Activated CD4-positive, alpha-beta memory T cell treated with anti-CD3 and anti-CD28 coated beads for 36 hours (primary cell): ENCODE results near the gene POLE2. TPM values are rescaled to one million over a fixed set of nuclear protein-coding genes. Genes with fewer than 3 reads are reported as not detected.
"Not testable (repeated sequence)": the region's sequence is repeated elsewhere in the genome, so short reads cannot be mapped to it uniquely, and the experiment has no call there.

ENCODE experiments used
- CTCF ChIA-PET: fragments of 350-600 bp; sonication (Branson Sonifier 250); formaldehyde crosslinking; loops from one replicate; lab custom pipeline; 2021; ENCODE audit warnings: antibody characterized with exemption, inconsistent platforms; lab: Charles Lee
- POLR2A ChIA-PET: fragments of 350-600 bp; sonication (Branson Sonifier 250); formaldehyde crosslinking; loops from one replicate; lab custom pipeline; 2021; ENCODE audit warnings: antibody characterized with exemption; lab: Charles Lee
- DNase-seq: peaks from one replicate; pipeline ENCODE4 v3.0.0-alpha.2; 2020
- H3K27ac Mint-ChIP-seq: one replicate; pipeline ENCODE4 v1.8.0; 2021; ENCODE audit warnings: mixed read lengths
- H3K27me3 Mint-ChIP-seq: one replicate; pipeline ENCODE4 v1.8.0; 2021; ENCODE audit warnings: mixed read lengths
- H3K36me3 Mint-ChIP-seq: one replicate; pipeline ENCODE4 v1.8.0; 2021; ENCODE audit warnings: mixed read lengths
- H3K4me1 Mint-ChIP-seq: one replicate; pipeline ENCODE4 v1.8.0; 2021; ENCODE audit warnings: low read depth, mixed read lengths
- H3K4me3 Mint-ChIP-seq: one replicate; pipeline ENCODE4 v1.8.0; 2021; ENCODE audit warnings: mild to moderate bottlenecking, mixed read lengths
- H3K9me3 Mint-ChIP-seq: one replicate; pipeline ENCODE4 v1.8.0; 2021; ENCODE audit warnings: mixed read lengths
- intact Hi-C: fragments of 100-400 bp; cut with micrococcal nuclease; formaldehyde crosslinking; loops from one replicate; pipeline ENCODE4 v1.15.1; 2023
- total RNA-seq, 2 experiments: library from RNA; stranded (reverse); gene quantifications; one replicate each; pipeline ENCODE4 v1.2.3, GENCODE V29; 2021

The POLE2 gene, protein sequence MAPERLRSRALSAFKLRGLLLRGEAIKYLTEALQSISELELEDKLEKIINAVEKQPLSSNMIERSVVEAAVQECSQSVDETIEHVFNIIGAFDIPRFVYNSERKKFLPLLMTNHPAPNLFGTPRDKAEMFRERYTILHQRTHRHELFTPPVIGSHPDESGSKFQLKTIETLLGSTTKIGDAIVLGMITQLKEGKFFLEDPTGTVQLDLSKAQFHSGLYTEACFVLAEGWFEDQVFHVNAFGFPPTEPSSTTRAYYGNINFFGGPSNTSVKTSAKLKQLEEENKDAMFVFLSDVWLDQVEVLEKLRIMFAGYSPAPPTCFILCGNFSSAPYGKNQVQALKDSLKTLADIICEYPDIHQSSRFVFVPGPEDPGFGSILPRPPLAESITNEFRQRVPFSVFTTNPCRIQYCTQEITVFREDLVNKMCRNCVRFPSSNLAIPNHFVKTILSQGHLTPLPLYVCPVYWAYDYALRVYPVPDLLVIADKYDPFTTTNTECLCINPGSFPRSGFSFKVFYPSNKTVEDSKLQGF
- 10 to 100 TPM; 41.3 to 43.4 TPM for total RNA-seq

- POLR2A ChIA-PET, result interaction anchor here (0.8 to 3.6 kb wide), 6 partner anchors 47 to 428 kb away, joined by 3 to 19 read pairs (median 6); partner anchors contain the start of genes KLHDC2, MGAT2, RPL36AL and VCPKMT
- CTCF ChIA-PET, result interaction anchor here (1.2 to 1.6 kb wide), 7 partner anchors 10 to 164 kb away, joined by 3 to 6 read pairs (median 3); partner anchors contain the start of genes DNAAF2, KLHDC2, NEMF and RPS29
- peak within 1 kb of the TSS; percentile 92 for H3K4me3 Mint-ChIP-seq
- peaks cover 7% of the 10 kb centered on the region for H3K36me3 Mint-ChIP-seq
- DNase-seq, result peak; percentile 86
- no peaks in the 10 kb centered on the region for H3K27me3 Mint-ChIP-seq
- H3K27ac Mint-ChIP-seq, result peak within 1 kb of the TSS; percentile 82
- intact Hi-C loops, result loop anchor here (1.0 to 5.0 kb wide), 5 partner anchors 54 to 429 kb away; partner anchors contain the start of genes KLHDC2, NEMF, RPS29 and VCPKMT
- H3K4me1 Mint-ChIP-seq, result peaks cover 26% of the 10 kb centered on the region
- H3K9me3 Mint-ChIP-seq, result no peaks in the 10 kb centered on the region
These were observed at the start of gene POLE2 for GRCh38 chr14:49687942-49688700. Gene POLE2, minus strand, starts transcription at chr14:49688214. Its CDS starts 11 bp downstream, at chr14:49688203.

GRCh38 chr14:49735669-49736068, 47.7 kb upstream of the POLE2 start:
- DNase-seq, H3K4me3 Mint-ChIP-seq, CTCF ChIA-PET, H3K9me3 Mint-ChIP-seq, H3K27ac Mint-ChIP-seq, POLR2A ChIA-PET, H3K4me1 Mint-ChIP-seq, H3K27me3 Mint-ChIP-seq, intact Hi-C loops, H3K36me3 Mint-ChIP-seq: not testable (repeated sequence)

DNA sequence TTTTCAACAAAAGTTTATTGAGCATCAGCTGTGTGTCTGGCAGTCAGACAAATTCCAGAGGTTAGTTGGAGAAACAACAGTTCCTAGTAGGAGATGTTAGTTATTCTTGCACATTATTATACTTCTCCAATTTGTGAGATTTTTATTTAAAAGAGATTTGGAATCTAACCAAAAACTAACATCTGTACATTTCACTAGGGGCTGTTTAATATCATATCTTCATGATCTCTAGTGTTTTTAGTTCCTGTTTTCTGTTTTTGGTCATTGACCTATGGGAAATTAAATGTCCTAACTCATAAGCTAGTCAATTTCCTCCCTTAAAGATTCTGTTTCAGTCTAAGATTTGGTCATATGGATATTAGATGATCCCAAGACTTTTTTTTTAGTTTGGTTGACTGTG, 45.8 kb upstream of the POLE2 start:
- Mint-ChIP-seq H3K4me3 (no peak overlapping the region), H3K4me1 (no peaks in the 10 kb centered on the region), H3K27ac (no peak overlapping the region), H3K9me3 (no peaks in the 10 kb centered on the region), H3K36me3 (peaks cover 4% of the 10 kb centered on the region), H3K27me3 (no peaks in the 10 kb centered on the region)
- intact Hi-C loops, result no loop called here
- ChIA-PET CTCF (no interaction called here), POLR2A (no interaction called here)
- no peak for DNase-seq

- H3K9me3 Mint-ChIP-seq, result no peaks in the 10 kb centered on the region
- no peaks in the 10 kb centered on the region for H3K27me3 Mint-ChIP-seq
- peaks cover 4% of the 10 kb centered on the region for H3K36me3 Mint-ChIP-seq
- ChIA-PET POLR2A (no interaction called here), CTCF (no interaction called here)
- H3K27ac Mint-ChIP-seq, result no peak overlapping the region
- H3K4me1 Mint-ChIP-seq, result no peaks in the 10 kb centered on the region
- no peak overlapping the region for H3K4me3 Mint-ChIP-seq
- intact Hi-C loops, result no loop called here
- DNase-seq, result no peak
These were observed 44.9 kb upstream of the POLE2 start for GRCh38 chr14:49732896-49733295.

- CTCF ChIA-PET, result no interaction called here
These were observed 39.2 kb upstream of the POLE2 start for GRCh38 chr14:49727171-49727570.

DNA sequence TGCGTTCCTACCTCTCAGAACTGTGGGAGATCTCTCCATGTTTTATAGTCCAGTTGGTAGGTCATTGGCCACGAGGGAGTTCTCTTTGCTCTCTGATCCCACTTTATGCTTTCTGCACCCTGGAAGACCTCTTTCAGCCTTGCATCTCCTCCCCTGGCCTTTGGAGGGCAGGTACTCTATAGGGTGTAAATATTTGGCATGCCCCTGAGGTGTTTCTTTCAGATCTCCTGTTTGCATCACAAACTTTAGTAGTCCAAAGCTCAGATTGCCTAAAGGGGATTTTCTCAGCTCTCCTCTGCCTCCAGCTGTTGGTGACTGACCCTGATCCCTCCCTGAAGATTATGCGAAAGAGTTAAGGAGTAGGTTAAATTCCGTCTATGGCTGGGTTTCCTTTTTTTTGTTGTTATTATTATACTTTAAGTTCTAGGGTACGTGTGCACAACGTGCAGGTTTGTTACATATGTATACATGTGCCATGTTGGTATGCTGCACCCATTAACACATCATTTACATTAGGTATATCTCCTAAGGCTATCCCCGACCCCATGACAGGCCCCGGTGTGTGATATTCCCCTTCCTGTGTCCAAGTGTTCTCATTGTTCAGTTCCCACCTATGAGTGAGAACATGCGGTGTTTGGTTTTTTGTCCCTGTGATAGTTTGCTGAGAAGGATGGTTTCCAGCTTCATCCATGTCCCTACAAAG, 33.9 kb upstream of the POLE2 start:
- H3K4me3 Mint-ChIP-seq, H3K4me1 Mint-ChIP-seq, POLR2A ChIA-PET, DNase-seq, H3K27ac Mint-ChIP-seq, H3K9me3 Mint-ChIP-seq, intact Hi-C loops, H3K27me3 Mint-ChIP-seq, CTCF ChIA-PET: not testable (repeated sequence)
- H3K36me3 Mint-ChIP-seq, result peaks cover 25% of the 10 kb centered on the region

More at GRCh38 chr14:49727171-49727570, 39.2 kb upstream of the POLE2 start:
- Mint-ChIP-seq H3K36me3 (peaks cover 8% of the 10 kb centered on the region), H3K9me3 (no peaks in the 10 kb centered on the region), H3K27me3 (no peaks in the 10 kb centered on the region), H3K4me3 (no peak overlapping the region), H3K4me1 (no peaks in the 10 kb centered on the region), H3K27ac (no peak overlapping the region)
- POLR2A ChIA-PET, result no interaction called here
- intact Hi-C loops, result no loop called here
- DNase-seq, result no peak

DNA sequence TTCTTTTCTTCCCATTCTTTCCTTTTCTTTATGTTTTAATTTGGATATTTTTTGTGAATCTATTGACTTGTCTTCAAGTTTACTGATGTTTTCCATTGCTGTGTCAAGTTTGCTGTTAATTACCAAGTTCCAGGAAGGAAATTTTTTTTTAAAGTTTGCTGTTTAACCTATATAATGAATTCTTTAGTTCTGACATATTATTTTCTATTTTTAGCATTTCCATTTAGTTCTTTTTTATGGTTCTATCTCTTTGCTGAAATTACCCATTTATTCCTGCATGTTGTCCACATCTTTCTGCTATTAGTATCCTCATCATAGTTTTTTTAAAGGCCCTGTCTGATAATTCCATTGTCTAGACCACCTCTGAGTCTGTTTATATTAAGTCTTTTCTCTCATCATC, 32.7 kb upstream of the POLE2 start:
- no peak for DNase-seq
- no peaks in the 10 kb centered on the region for H3K27me3 Mint-ChIP-seq
- H3K36me3 Mint-ChIP-seq, result peaks cover 27% of the 10 kb centered on the region
- CTCF ChIA-PET, result no interaction called here
- no peak overlapping the region for H3K27ac Mint-ChIP-seq
- H3K4me1 Mint-ChIP-seq, result no peaks in the 10 kb centered on the region
- H3K9me3 Mint-ChIP-seq, result no peaks in the 10 kb centered on the region
- intact Hi-C loops, result no loop called here
- no peak overlapping the region for H3K4me3 Mint-ChIP-seq
- POLR2A ChIA-PET, result no interaction called here

- POLR2A ChIA-PET, CTCF ChIA-PET, intact Hi-C loops, H3K9me3 Mint-ChIP-seq, H3K4me1 Mint-ChIP-seq, H3K27ac Mint-ChIP-seq, H3K4me3 Mint-ChIP-seq, DNase-seq, H3K27me3 Mint-ChIP-seq, H3K36me3 Mint-ChIP-seq: not testable (repeated sequence)
These were observed 23.0 kb upstream of the POLE2 start for GRCh38 chr14:49710993-49711392.

DNA sequence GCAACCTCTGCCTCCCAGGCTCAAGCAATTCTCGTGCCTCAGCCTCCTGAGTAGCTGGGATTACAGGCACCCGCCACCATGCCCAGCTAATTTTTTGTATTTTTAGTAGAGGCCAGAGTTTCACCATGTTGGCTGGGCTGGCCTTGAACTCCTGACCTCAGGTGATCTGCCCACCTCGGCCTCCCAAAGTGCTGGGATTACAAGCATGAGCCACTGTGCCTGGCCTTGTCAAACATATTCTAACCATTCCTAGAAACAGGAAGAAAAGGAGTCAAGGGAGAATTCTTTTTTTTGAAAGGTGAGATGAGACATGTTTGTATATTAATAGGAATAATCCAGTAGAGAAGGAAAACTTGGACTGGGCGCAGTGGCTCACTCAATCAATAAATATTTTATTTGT, 16.5 kb upstream of the POLE2 start:
- H3K4me3 Mint-ChIP-seq, DNase-seq, intact Hi-C loops, H3K27me3 Mint-ChIP-seq, H3K36me3 Mint-ChIP-seq, H3K9me3 Mint-ChIP-seq, H3K27ac Mint-ChIP-seq, CTCF ChIA-PET, H3K4me1 Mint-ChIP-seq: not testable (repeated sequence)
- POLR2A ChIA-PET, result interaction anchor here (0.6 kb wide), 1 partner anchor 135 kb away, joined by 3 read pairs; no protein-coding TSS in a partner anchor

GRCh38 chr14:49703965-49704364, 16.0 kb upstream of the POLE2 start:
- DNase-seq, result no peak
- Mint-ChIP-seq H3K36me3 (peaks cover 2% of the 10 kb centered on the region), H3K4me3 (no peak overlapping the region), H3K4me1 (no peaks in the 10 kb centered on the region), H3K9me3 (no peaks in the 10 kb centered on the region), H3K27ac (no peak overlapping the region), H3K27me3 (no peaks in the 10 kb centered on the region)
- ChIA-PET CTCF (no interaction called here), POLR2A (no interaction called here)
- intact Hi-C loops, result no loop called here

DNA sequence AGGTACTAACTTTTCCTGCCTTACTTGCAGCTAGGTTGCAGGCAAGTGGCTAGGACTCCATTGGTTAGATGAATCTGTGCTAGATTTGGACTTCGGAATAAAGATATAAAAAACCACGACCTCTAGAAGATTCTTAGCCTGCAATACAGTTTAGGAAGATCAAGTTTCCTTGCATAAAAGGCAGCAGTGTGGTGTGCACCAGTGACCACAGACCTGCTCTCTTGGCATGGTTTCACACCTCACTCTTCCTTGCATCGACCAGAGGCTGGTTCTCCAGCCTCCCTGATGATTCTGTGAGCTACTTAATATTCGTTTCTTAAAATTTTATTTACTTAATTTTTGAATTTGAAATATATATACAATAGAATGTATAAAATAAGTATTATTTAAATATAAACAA, 14.7 kb upstream of the POLE2 start:
- H3K27me3 Mint-ChIP-seq, result no peaks in the 10 kb centered on the region
- CTCF ChIA-PET, result interaction anchor here (0.6 kb wide), 1 partner anchor 151 kb away, joined by 3 read pairs; no protein-coding TSS in a partner anchor
- DNase-seq, result no peak
- no peak overlapping the region for H3K27ac Mint-ChIP-seq
- no peak overlapping the region for H3K4me3 Mint-ChIP-seq
- peaks cover 2% of the 10 kb centered on the region for H3K36me3 Mint-ChIP-seq
- no peaks in the 10 kb centered on the region for H3K9me3 Mint-ChIP-seq
- H3K4me1 Mint-ChIP-seq, result no peaks in the 10 kb centered on the region
- intact Hi-C loops, result no loop called here
- POLR2A ChIA-PET, result no interaction called here
